HCT116 (cell line): ENCODE measurements around the gene EPHB4. TPM values are rescaled to one million over a fixed set of nuclear protein-coding genes. Genes with fewer than 3 reads are reported as not detected.

Source experiments
- ATAC-seq: fragments of 200-7000 bp; cut with Tn5 transposase; 2 replicates; pipeline ENCODE4 v1.9.1; 2020; ENCODE audit warnings: mild to moderate bottlenecking, moderate library complexity
- BruUV-seq: library from RNA; stranded (reverse); fragments of 400-500 nt; replicated peaks from 2 replicates; lab custom pipeline; 2021; lab: Mats Ljungman, UMichigan
- CTCF ChIA-PET: fragments of 300-600 bp; sonication (Branson Sonifier 250); formaldehyde crosslinking; loops from one replicate; lab custom pipeline; 2021; ENCODE audit warnings: antibody characterized with exemption; lab: Charles Lee
- POLR2A ChIA-PET: fragments of 300-600, 350-600 bp; sonication (Branson Sonifier 250); formaldehyde crosslinking; loops from one replicate; lab custom pipeline; 2021; ENCODE audit warnings: antibody characterized with exemption; lab: Charles Lee
- RAD21 ChIA-PET, 2 experiments: fragments of 300-600 bp; sonication (Branson Sonifier 250); formaldehyde crosslinking; loops; one replicate each; lab custom pipeline; 2023; ENCODE audit warnings: low total read pairs in 2 of 2; ENCODE audit not compliant: uncharacterized antibody in 2 of 2, unreplicated experiment in 2 of 2, low non-redundant PET in 1 of 2; lab: Charles Lee
- DNase-seq: peaks from one replicate; pipeline ENCODE4 v3.0.0-alpha.2; 2010; ENCODE audit warnings: low read depth, low spot score
- H2AFZ ChIP-seq: fragments of 200-600 bp; shearing (Covaris generic), sonication (generic); 2 replicates; pipeline ENCODE4 v1.6.1; 2017; ENCODE audit warnings: low read depth, mixed run types, mixed read lengths, antibody characterized with exemption, low read length; ENCODE audit not compliant: poor library complexity, severe bottlenecking
- H3K27ac ChIP-seq: 2 replicates; pipeline ENCODE4 v1.5.1; 2012; ENCODE audit warnings: low read depth, low read length
- H3K27me3 ChIP-seq: fragments of 200-600 bp; sonication (generic); 2 replicates; pipeline ENCODE4 v1.6.1; 2016; ENCODE audit warnings: mixed run types, low read length, mixed read lengths; ENCODE audit not compliant: insufficient read depth
- H3K36me3 ChIP-seq, 2 experiments: fragments of 200-500 bp in 1 of 2; fragments of 200-600 bp in 1 of 2; sonication (Bioruptor generic) in 1 of 2; sonication (generic) in 1 of 2; 2 replicates each; pipeline versions ENCODE4 v1.5.1 to v1.6.1; 2014 to 2016; ENCODE audit warnings: low read length in 2 of 2, inconsistent platforms in 1 of 2, mixed read lengths in 1 of 2, mixed run types in 1 of 2; ENCODE audit not compliant: insufficient read depth in 2 of 2, control insufficient read depth in 1 of 2
- H3K4me1 ChIP-seq, 2 experiments: fragments of 200-600 bp in 1 of 2; sonication (generic) in 1 of 2; 2 replicates each; pipeline versions ENCODE4 v1.5.1 to v1.6.1; 2012 to 2017; ENCODE audit warnings: low read length in 2 of 2, inconsistent platforms in 1 of 2, mild to moderate bottlenecking in 1 of 2, mixed read lengths in 1 of 2, mixed run types in 1 of 2, moderate library complexity in 1 of 2; ENCODE audit not compliant: insufficient read depth in 2 of 2, control insufficient read depth in 1 of 2
- H3K4me2 ChIP-seq: fragments of 200-600 bp; sonication (generic); 2 replicates; pipeline ENCODE4 v1.6.1; 2017; ENCODE audit warnings: mixed run types, low read length, mixed read lengths
- H3K4me3 ChIP-seq, 2 experiments: fragments of 200-600 bp in 1 of 2; sonication (generic) in 1 of 2; replicated peaks in 1 of 2; 2 replicates each; pipeline ENCODE4 v1.5.1; 2011 to 2016; ENCODE audit warnings: low read length in 2 of 2, control low read depth in 1 of 2, low read depth in 1 of 2, mild to moderate bottlenecking in 1 of 2, mixed read lengths in 1 of 2, mixed run types in 1 of 2
- H3K79me2 ChIP-seq: fragments of 200-600 bp; sonication (generic); 2 replicates; pipeline ENCODE4 v1.6.1; 2017; ENCODE audit warnings: mild to moderate bottlenecking, mixed run types, low read length, moderate library complexity, mixed read lengths; ENCODE audit not compliant: insufficient read depth
- H3K9ac ChIP-seq: fragments of 200-600 bp; sonication (generic); 2 replicates; pipeline ENCODE4 v1.6.1; 2016; ENCODE audit warnings: low read length, mixed read lengths
- H3K9me2 ChIP-seq: fragments of 200-600 bp; sonication (generic), shearing (Covaris generic); 2 replicates; pipeline ENCODE4 v1.6.1; 2017; ENCODE audit warnings: mixed run types, mild to moderate bottlenecking, moderate library complexity; ENCODE audit not compliant: insufficient read depth
- H3K9me3 ChIP-seq, 2 experiments: fragments of 200-500 bp in 1 of 2; fragments of 200-600 bp in 1 of 2; sonication (Bioruptor generic) in 1 of 2; sonication (generic) in 1 of 2; 2 replicates each; pipeline ENCODE4 v1.6.1; 2014 to 2017; ENCODE audit warnings: low read length in 2 of 2, mixed read lengths in 2 of 2, inconsistent platforms in 1 of 2, low read depth in 1 of 2, mild to moderate bottlenecking in 1 of 2, mixed run types in 1 of 2, moderate library complexity in 1 of 2; ENCODE audit not compliant: control insufficient read depth in 1 of 2, insufficient read depth in 1 of 2
- H4K20me1 ChIP-seq: fragments of 200-600 bp; sonication (generic), shearing (Covaris generic); 2 replicates; pipeline ENCODE4 v1.6.1; 2017; ENCODE audit warnings: mixed run types, mild to moderate bottlenecking, moderate library complexity; ENCODE audit not compliant: insufficient read depth
- ATF3 ChIP-seq: IDR thresholded peaks from 2 replicates; pipeline ENCODE4 v1.6.1; 2012
- CEBPB ChIP-seq: IDR thresholded peaks from 2 replicates; pipeline ENCODE4 v1.6.1; 2012; ENCODE audit warnings: low read depth
- CTCF ChIP-seq, 3 experiments: fragments of 200-600 bp in 1 of 3; sonication (generic) in 1 of 3; IDR thresholded peaks in 2 of 3; conservative IDR thresholded peaks in 1 of 3; 2 replicates each; pipeline ENCODE4 v1.5.1; 2012 to 2017; ENCODE audit warnings: low read depth in 2 of 3, low read length in 2 of 3, antibody characterized with exemption in 1 of 3, borderline replicate concordance in 1 of 3, control low read depth in 1 of 3, mild to moderate bottlenecking in 1 of 3, mixed read lengths in 1 of 3, mixed run types in 1 of 3, moderate library complexity in 1 of 3; ENCODE audit not compliant: insufficient read depth in 1 of 3
- EGR1 ChIP-seq: IDR thresholded peaks from 2 replicates; pipeline ENCODE4 v1.6.1; 2012; ENCODE audit warnings: low read depth
- ELF1 ChIP-seq: IDR thresholded peaks from 2 replicates; pipeline ENCODE4 v1.6.1; 2012; ENCODE audit warnings: low read depth, borderline replicate concordance
- EZH2 ChIP-seq: fragments of 200-600 bp; sonication (generic); IDR thresholded peaks from 2 replicates; pipeline ENCODE4 v1.6.1; 2017; ENCODE audit warnings: antibody characterized with exemption, mixed run types
- EZH2phosphoT487 ChIP-seq: fragments of 200-600 bp; IDR thresholded peaks from 2 replicates; pipeline ENCODE4 v1.6.1; 2018; ENCODE audit warnings: antibody characterized with exemption, borderline replicate concordance
- JUND ChIP-seq: IDR thresholded peaks from 2 replicates; pipeline ENCODE4 v1.6.1; 2012
- MAX ChIP-seq: IDR thresholded peaks from 2 replicates; pipeline ENCODE4 v1.6.1; 2012
- POLR2A ChIP-seq: IDR thresholded peaks from 2 replicates; pipeline ENCODE4 v1.7.0; 2011; ENCODE audit warnings: borderline replicate concordance; ENCODE audit not compliant: insufficient read depth, insufficient read length; ENCODE audit errors: extremely low read depth
- POLR2AphosphoS5 ChIP-seq: IDR thresholded peaks from 2 replicates; pipeline ENCODE4 v1.6.1; 2011; ENCODE audit warnings: mild to moderate bottlenecking, low read depth, low read length, moderate library complexity
- RAD21 ChIP-seq: IDR thresholded peaks from 2 replicates; pipeline ENCODE4 v1.6.1; 2012; ENCODE audit warnings: low read depth, mild to moderate bottlenecking
- REST ChIP-seq: IDR thresholded peaks from 2 replicates; pipeline ENCODE4 v1.6.1; 2012; ENCODE audit warnings: low read depth
- SIN3A ChIP-seq: IDR thresholded peaks from 2 replicates; pipeline ENCODE4 v1.6.1; 2012; ENCODE audit warnings: low read depth
- SP1 ChIP-seq: IDR thresholded peaks from 2 replicates; pipeline ENCODE4 v1.6.1; 2012; ENCODE audit warnings: low read depth
- SRF ChIP-seq: IDR thresholded peaks from 2 replicates; pipeline ENCODE4 v1.6.1; 2012; ENCODE audit warnings: low read depth
- TCF7L2 ChIP-seq: IDR thresholded peaks from 2 replicates; pipeline ENCODE4 v1.7.0; 2011; ENCODE audit warnings: borderline replicate concordance, inconsistent platforms; ENCODE audit not compliant: insufficient read depth, insufficient read length; ENCODE audit errors: extremely low read depth
- YY1 ChIP-seq: IDR thresholded peaks from 2 replicates; pipeline ENCODE4 v1.6.1; 2011; ENCODE audit warnings: low read length, low read depth, moderate library complexity, mild to moderate bottlenecking; ENCODE audit not compliant: insufficient replicate concordance; ENCODE audit errors: extremely low read depth
- ZFX ChIP-seq: fragments of 450-650 bp; IDR thresholded peaks from 2 replicates; pipeline ENCODE4 v1.6.1; 2017
- ZNF274 ChIP-seq: fragments of 200-500 bp; sonication (Bioruptor generic); IDR thresholded peaks from 2 replicates; pipeline ENCODE4 v1.6.1; 2014; ENCODE audit warnings: mild to moderate bottlenecking, low read depth, low read length, inconsistent platforms
- intact Hi-C: fragments of 100-400 bp; cut with micrococcal nuclease; formaldehyde crosslinking; loops from 2 replicates; pipeline ENCODE4 v1.10.0; 2022
- total RNA-seq: library from RNA; stranded (reverse); gene quantifications from one replicate; pipeline ENCODE4 v1.2.1, GENCODE V29; 2021; ENCODE audit not compliant: unreplicated experiment

EPHB4 gene
- total RNA-seq, 1 experiment from 2014 or later: 61.1 TPM

- Histone ChIP-seq H3K27me3 (no peaks in the 10 kb centered on the region), H3K4me3 (peak within 1 kb of the TSS; percentile 83 to 84), H3K79me2 (peaks cover 18% of the 10 kb centered on the region; the same call in 1 of the 2 replicates), H3K36me3 (no peaks in the 10 kb centered on the region), H3K27ac (peak within 1 kb of the TSS; percentile 63), H3K4me2 (peak within 1 kb of the TSS; percentile 70), H2AFZ (no peak within 1 kb of the TSS), H3K9me3 (no peaks in the 10 kb centered on the region), H3K9me2 (no peaks in the 10 kb centered on the region), H3K4me1 (peaks cover 6 to 16% of the 10 kb centered on the region in 2 experiments; a peak in 3 of 4 replicates), H4K20me1 (no peaks in the 10 kb centered on the region), H3K9ac (peak within 1 kb of the TSS; percentile 77)
- POLR2A ChIA-PET: interaction anchor here (0.6 to 3.3 kb wide), 5 partner anchors 15 to 424 kb away, joined by 3 to 17 read pairs (median 3); partner anchors contain the start of genes POP7, TRIP6, UFSP1 and ZCWPW1
- intact Hi-C loops: loop anchor here (1.0 to 2.0 kb wide), 3 partner anchors 53 to 383 kb away; no protein-coding TSS in a partner anchor
- BruUV-seq: TSS peak; percentile 86
- CTCF ChIA-PET: interaction anchor here (0.6 to 3.4 kb wide), 14 partner anchors 9 to 383 kb away, joined by 3 to 52 read pairs (median 4); partner anchors contain the start of genes EPHB4, MOSPD3, POP7 and SRRT
- ATAC-seq (peak; percentile 97), DNase-seq (peak; percentile 81)
- RAD21 ChIA-PET: interaction anchor here (0.5 to 2.3 kb wide), 7 partner anchors 12 to 148 kb away, joined by 3 to 12 read pairs (median 5); partner anchors contain the start of gene POP7 (in 2 of the 2)
- TF ChIP-seq RAD21: peak; percentile 99
- peak; percentile 61 for TF ChIP-seq POLR2AphosphoS5
- TF ChIP-seq CTCF (IDR thresholded peaks at IDR 0.05 in 2 of 3, conservative IDR thresholded peaks at IDR 0.05 in 1 of 3; ENCODE audit: borderline replicate concordance in 1 of 3, insufficient read depth in 1 of 3, low read depth in 2 of 3, low read length in 2 of 3): peak; percentile 84 to 95 (median 94)
- TF ChIP-seq TCF7L2: no peak
- peak; percentile 56; the same call in 1 of the 2 replicates for TF ChIP-seq ZFX
- TF ChIP-seq POLR2A: peak; percentile 17
- no peak for TF ChIP-seq REST
- TF ChIP-seq MAX: peak; percentile 99
- TF ChIP-seq EZH2: no peak
- no peak for TF ChIP-seq CEBPB
- no peak for TF ChIP-seq ZNF274
- peak; percentile 95; the same call in 1 of the 2 replicates for TF ChIP-seq SIN3A
- TF ChIP-seq SP1: 0 out of 2 replicates have a peak, but pooled peaks have one; percentile 45
- no peak for TF ChIP-seq JUND
- TF ChIP-seq EGR1: no peak
- no peak for TF ChIP-seq YY1
- TF ChIP-seq ELF1: no peak
- TF ChIP-seq ATF3: no peak
- no peak for TF ChIP-seq SRF
- TF ChIP-seq EZH2phosphoT487: no peak
Measured at GRCh38 chr7:100852048-100852872, 24.9 kb upstream of the EPHB4 start, which contains the start of gene SLC12A9. SLC12A9 (plus strand) TSS chr7:100852713; CDS start chr7:100854198, 1,485 bp downstream.
